Erythroblast (primary cell): ENCODE data around the gene FHDC1.

ENCODE experiments used
- DNase-seq, 2 experiments: peaks; one replicate each; lab custom pipeline; 2025; lab: John Stamatoyannopoulos, UW
- GATA1 ChIP-seq: IDR thresholded peaks from 2 replicates; pipeline ENCODE4 v1.6.1; 2011; ENCODE audit warnings: low read depth, mild to moderate bottlenecking, control low read depth, low read length, moderate library complexity
- POLR2A ChIP-seq: IDR thresholded peaks from 2 replicates; pipeline ENCODE4 v1.6.1; 2011; ENCODE audit warnings: mild to moderate bottlenecking, low read length

FHDC1 gene

DNA sequence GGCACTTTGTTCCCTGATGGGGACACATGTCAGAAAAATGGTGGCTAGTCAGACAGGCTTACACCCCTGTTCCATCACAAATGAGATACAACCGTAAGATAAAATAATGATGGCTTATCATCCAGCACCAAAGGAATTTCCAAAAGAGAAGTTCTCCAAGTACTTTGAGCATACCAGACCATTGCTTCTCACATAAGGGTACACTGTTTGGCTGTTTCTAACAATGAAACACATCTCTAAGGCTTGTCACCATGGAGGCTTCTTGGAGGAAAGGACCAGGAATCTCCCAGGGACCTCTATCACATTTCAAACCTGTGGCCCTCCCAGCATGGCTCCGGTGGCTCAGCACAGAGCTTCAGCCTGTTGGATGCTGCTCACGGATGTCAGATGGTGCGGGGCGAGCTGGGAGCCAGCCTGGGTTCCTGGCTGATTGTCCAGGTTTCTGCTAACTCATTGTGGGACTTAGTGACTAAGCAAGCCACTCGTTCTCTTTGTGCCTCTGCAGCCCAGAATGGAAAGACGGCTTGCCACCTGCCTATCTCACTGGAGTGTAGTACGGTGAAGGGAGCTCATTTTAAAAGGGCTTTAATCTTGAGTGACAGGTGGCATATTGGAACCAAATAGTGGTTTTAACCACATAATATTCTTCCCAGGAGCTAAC lies 54.5 kb downstream of the FHDC1 start:
- peak; percentile 73 to 76 for DNase-seq
- TF ChIP-seq POLR2A (peak; percentile 35), GATA1 (no peak)

DNA sequence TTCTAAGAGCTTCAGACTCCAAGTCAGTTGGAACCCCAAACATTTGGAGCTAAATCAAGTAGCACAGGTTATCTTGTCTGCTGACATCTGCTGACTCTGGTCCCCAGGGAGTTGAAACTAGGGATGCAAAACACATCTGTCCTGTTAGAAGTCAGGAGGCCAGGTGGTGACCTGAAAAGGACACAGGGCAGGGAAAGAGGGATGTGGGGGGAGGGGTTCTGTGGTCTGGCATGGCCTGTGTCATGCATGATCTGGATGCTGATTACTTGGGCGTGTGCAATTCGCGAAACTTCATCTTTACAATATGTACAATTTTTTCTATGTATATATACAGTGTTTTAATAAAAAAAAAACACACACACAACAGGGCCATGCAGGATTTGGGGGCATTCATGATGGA lies 55.3 kb downstream of the FHDC1 start:
- DNase-seq, result peak; percentile 36 to 51
- TF ChIP-seq POLR2A (no peak), GATA1 (no peak)

DNA sequence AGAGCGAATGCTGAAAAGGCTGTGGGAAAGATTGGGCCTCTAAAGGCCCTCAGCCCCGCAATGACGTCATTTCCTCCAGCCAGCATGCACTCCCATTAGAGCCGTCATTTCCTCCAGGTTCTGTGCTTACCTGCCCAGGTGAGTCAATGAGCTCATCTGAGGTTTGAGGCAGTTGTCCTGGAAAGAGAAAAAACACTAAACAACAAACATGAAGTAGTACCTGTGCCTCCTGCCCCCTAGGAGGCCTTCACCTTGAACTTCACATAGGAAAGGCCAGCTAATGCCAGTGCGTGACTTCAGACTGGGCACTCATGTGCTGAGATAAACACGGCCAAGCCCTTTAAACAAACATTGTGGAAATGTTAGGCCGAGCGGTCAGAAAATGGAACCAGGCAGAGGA lies 55.9 kb downstream of the FHDC1 start:
- TF ChIP-seq GATA1 (no peak), POLR2A (no peak)
- no peak for DNase-seq

DNA sequence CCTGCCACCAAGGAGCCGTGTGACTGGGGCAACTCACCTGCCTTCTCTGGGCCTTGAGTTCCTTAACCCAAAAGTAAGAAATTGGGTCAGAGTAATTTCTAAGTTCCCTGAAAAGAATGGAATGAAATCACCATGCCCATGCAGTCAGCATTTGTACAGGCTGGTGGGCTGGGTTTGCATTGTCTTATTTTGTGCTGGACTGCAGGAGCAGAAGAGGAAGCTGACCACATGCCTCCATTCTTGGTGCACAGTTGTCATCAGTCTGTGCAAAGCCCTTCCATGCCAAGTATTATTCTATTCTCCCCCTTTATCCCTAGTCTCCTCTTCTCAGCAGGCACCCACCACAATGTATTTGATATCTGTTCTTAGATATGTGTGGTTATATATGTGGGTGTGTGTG lies 56.3 kb downstream of the FHDC1 start:
- TF ChIP-seq GATA1 (no peak), POLR2A (no peak)
- DNase-seq, result peak in 1 of 2 experiments; percentile 17

DNA sequence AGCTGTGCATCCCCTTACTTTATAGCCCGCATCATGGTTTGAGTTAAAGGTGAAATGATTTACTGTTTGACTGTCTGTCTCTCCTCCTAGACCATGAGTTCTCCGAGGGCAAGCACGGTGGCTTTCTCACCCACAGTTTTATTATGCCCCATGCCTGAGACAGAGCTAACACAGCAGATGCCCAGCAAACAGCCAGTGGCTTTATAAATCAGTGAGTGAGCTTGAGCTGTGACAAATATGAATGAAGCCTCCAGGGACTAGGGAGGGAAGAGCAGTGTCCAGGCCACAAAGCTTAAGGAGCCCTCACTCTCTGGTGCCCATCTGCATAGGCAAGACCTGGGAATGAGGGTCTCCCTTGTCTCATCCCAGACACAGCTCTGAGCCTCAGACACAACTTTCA lies 57.9 kb downstream of the FHDC1 start:
- TF ChIP-seq POLR2A (no peak), GATA1 (no peak)
- no peak for DNase-seq

DNA sequence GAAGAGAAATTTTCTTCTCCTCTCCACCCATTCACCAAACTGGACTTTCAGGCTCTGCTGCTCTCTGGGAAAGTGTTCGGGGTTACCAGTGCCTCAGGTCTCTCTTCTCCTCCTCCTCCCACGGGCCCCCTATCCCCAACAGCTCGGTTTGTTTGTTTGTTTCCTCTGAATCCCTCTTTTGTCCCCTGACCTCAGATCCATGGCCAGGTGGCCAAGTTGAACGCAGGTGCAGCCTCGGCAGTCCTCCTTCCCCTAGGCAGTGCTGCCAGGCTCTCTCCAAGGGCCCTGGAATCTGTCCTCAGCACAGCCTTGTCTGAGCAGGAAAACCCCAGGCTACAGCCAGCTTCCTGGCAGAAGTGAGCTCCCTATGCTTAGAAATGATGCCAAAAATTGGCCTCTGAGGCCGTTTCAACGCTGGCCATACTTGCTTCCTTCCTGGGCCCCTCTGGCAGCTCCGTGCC lies 60.0 kb downstream of the FHDC1 start:
- DNase-seq, result no peak

DNA sequence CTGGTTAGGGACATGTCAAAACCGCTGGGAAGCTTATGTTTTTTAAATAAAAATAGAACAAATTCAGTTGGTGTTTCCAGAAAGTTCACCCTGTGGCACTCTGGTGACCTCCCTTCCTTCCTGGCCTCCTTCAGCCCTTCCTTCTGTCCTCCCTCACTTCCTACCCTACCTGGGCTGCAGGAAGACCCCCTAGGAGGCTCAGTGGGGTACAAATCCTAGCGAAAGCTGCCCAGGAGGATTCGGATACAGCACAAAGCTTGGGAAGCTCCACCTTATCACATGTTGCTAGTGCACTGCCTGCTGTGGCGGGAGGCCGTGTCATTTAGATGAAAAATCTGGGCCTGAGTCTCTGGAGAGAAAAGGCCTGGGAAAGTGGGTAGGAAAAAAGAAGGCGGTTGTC lies 60.5 kb downstream of the FHDC1 start:
- DNase-seq, result no peak
- no peak for TF ChIP-seq POLR2A
- no peak for TF ChIP-seq GATA1

More for the DNA sequence above, 60.0 kb downstream of the FHDC1 start:
- no peak for TF ChIP-seq POLR2A
- no peak for TF ChIP-seq GATA1

DNA sequence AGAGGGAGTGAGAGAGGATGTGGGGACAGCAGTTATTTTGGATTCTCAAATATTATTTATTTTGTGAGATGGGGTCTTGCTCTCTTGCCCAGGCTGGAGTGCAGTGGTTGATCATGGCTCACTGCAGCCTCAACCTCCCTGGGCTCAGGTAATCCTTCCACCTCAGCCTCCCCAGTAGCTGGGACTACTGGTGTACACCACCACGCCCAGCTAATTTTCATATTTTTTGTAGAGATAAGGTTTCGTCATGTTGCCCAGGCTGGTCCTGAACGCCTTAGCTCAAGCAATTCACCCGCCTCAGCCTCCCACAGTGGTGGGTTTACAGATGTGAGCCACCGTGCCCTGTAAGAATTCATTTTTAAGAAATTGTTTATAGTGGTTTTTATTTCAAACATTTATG lies 61.2 kb downstream of the FHDC1 start:
- TF ChIP-seq GATA1, result no peak
- no peak for TF ChIP-seq POLR2A
- peak; percentile 28 to 55 for DNase-seq

DNA sequence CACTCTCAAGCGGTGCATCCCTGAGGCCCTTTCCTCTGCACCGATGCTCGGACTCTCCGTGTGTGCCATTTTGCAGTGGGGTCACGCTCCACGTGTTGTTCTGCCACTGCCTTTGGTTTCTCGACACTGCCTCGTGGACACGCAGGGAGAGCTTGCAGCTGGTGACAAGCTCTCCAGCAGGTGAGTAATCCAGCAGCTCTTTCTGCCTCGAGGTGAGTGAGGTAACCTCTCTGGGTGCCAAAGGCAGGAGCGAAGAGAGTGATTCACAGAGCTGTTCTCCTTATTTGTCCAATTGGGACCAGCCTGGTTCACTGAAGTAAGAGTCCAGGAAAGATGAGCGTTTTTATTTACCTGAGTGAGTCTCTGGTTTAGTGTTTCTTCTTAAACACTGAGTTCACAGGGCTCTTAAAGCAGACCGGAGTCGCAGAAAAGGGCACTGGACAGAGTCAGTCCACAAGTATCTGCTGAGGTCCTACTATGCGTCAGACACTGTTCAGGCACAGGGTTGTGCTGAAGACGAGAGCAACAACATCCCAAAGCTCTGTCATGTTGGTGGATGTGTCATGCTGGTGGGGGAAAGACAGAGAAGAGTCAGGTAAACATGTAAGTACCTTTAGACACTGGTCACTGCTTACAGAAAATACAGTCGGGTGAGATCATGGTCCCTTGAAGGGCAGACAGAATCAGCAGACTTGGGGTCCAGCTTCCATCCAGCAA lies 61.8 kb downstream of the FHDC1 start:
- TF ChIP-seq POLR2A (no peak), GATA1 (no peak)
- DNase-seq, result no peak

DNA sequence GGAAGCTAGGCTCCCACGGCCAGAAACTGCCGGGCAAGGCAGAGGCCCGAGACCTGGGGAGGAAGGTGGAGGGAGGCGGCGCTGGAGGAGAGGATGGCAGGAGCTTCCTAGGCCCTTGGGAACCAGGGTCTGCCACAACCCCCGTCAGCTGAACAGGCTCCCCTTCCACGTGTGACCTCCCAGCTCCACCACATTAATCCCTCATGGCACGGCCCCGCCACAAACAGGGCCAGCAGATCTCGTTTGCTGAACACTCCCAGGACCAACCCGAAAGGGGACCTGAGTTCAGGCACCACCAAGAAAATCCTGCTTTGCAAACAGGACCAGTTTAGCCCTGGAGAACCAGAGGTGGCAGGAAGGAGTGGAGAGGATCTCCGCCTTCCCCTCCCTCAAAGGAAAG lies 62.7 kb downstream of the FHDC1 start:
- DNase-seq, result no peak
- TF ChIP-seq GATA1 (no peak), POLR2A (no peak)

DNA sequence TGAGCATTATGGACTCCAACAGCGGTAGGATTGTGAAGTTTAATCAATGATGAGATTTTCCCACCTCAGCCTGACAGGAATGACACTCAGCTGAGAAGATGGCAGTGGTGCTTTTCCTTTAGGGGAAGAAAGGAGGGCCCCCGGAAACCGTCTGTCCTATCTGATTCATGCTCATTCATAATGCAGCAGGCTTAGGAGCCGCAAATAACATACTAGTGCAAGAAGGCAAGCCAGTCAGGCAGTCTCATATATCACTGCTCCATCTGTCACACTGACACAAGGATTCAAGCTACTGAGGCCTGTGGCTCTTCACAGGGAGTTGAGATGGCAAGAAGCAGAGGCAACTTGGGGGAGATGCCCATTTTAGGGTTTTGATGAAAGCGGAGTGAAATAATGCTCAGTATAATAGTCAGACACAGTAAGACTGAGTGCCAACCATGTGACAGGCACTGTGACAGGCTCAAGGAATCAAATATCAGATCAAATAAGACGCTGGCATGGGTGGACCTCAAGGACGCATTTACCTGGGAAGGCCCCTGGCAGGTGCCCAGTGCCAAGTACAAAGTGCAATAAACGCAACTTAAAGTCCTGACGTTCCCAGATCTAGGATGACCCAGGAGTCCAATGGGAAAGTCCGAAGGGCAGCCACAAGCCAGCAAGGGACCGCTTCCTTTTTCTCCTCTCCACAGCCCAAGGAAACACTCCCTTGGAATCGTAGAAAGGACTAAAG lies 63.4 kb downstream of the FHDC1 start:
- no peak for DNase-seq
- TF ChIP-seq POLR2A (no peak), GATA1 (no peak)

DNA sequence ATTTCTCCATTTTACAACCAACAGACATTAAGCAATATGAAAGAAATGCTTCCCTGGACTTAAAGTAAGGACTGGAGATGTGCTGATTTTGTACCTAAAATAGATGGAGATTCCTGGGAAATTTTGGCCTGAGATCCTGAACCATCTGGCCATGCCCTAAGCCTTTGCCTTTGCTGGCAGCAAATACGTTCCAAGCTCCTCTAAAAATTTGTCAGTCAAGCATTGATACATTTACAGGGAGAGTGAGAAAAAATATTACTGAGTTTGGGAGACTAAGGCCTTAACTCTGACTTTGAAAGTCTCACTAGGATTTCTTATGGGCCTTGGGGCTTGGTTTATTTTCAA lies 63.9 kb downstream of the FHDC1 start:
- no peak for DNase-seq
- TF ChIP-seq POLR2A (no peak), GATA1 (no peak)

DNA sequence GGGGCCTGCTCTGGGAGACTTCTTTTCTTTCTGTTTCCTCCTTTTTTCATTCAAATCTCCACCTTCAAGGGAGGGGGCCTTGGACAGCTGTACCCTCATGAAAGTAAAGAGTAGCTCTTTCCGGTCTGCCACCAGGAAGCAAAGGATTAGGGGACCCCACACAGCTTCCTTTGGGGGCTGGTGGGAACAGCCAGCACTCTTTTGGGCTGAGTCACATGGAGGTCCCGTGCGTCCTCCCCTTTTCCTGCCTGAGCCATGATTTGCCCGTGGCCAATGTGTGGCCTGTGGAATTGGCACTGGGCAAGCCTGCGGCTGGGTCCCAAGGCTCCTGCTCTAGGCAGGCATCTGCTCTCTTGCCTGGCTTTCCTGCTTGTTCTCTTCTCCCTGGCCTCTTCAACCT lies 65.5 kb downstream of the FHDC1 start:
- no peak for DNase-seq
- no peak for TF ChIP-seq POLR2A
- no peak for TF ChIP-seq GATA1

DNA sequence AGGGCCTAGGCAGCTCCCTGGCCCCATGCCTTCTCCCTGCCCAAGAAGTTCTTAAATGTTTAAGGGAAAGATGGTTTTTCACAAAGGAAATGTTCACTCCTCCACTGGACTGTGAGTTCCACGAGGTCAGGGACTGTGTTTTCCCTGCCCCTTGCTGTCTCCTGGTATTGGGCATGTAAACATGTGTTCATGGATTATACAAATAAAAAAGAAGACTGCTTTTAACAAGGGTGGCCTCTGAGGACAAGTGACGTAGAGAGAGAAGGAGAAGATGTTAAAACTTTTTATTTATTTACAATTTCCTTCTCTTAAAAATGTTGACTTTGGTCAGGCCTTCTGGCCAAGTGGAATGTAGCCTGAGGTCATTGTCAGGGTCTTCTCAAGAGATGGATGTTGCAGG lies 66.0 kb downstream of the FHDC1 start:
- no peak for TF ChIP-seq POLR2A
- TF ChIP-seq GATA1, result no peak
- DNase-seq, result no peak
